ENCODE measurements around the gene HP1BP3.

Gene HP1BP3

GRCh38 chr1:20740781-20741180, 46.3 kb downstream of the HP1BP3 start:
- peaks cover 98% of the 10 kb centered on the region for H3K36me3 Mint-ChIP-seq (ENCODE audit: low read depth)
- no peaks in the 10 kb centered on the region for H3K27me3 Mint-ChIP-seq
- H3K4me3 Mint-ChIP-seq = no peak overlapping the region
- H3K27ac Mint-ChIP-seq = no peak overlapping the region
- no peaks in the 10 kb centered on the region for H3K9me3 Mint-ChIP-seq
- no peaks in the 10 kb centered on the region for H3K4me1 Mint-ChIP-seq (ENCODE audit: low read depth)
- intact Hi-C loops (cut with micrococcal nuclease) = no loop called here

- peaks cover 84% of the 10 kb centered on the region for H3K36me3 Mint-ChIP-seq (ENCODE audit: low read depth)
- H3K4me1 Mint-ChIP-seq (ENCODE audit: low read depth) = no peaks in the 10 kb centered on the region
- H3K27me3 Mint-ChIP-seq = no peaks in the 10 kb centered on the region
- H3K4me3 Mint-ChIP-seq = no peak overlapping the region
- H3K9me3 Mint-ChIP-seq = no peaks in the 10 kb centered on the region
- intact Hi-C loops (cut with micrococcal nuclease) = no loop called here
- H3K27ac Mint-ChIP-seq = no peak overlapping the region
These were observed 47.9 kb downstream of the HP1BP3 start for GRCh38 chr1:20739225-20739624.

GRCh38 chr1:20735581-20736111, 51.5 kb downstream of the HP1BP3 start:
- peaks cover 20% of the 10 kb centered on the region for H3K4me1 Mint-ChIP-seq (ENCODE audit: low read depth)
- H3K27ac Mint-ChIP-seq = no peak overlapping the region
- H3K27me3 Mint-ChIP-seq = peaks cover 30% of the 10 kb centered on the region
- no peaks in the 10 kb centered on the region for H3K9me3 Mint-ChIP-seq
- intact Hi-C loops (cut with micrococcal nuclease) = no loop called here
- peaks cover 56% of the 10 kb centered on the region for H3K36me3 Mint-ChIP-seq (ENCODE audit: low read depth)
- H3K4me3 Mint-ChIP-seq = no peak overlapping the region

GRCh38 chr1:20733360-20733975, 53.6 kb downstream of the HP1BP3 start:
- Mint-ChIP-seq H3K27ac (no peak overlapping the region), H3K36me3 (ENCODE audit: low read depth) (peaks cover 34% of the 10 kb centered on the region), H3K4me3 (peak overlapping the region; percentile 87)

GRCh38 chr1:20732588-20733359, 54.3 kb downstream of the HP1BP3 start, which contains the start of gene SH2D5:
SH2D5 (minus strand) TSS chr1:20732703; CDS start chr1:20728044, 4,659 bp downstream.
- H3K27me3 Mint-ChIP-seq = peaks cover 57% of the 10 kb centered on the region
- intact Hi-C loops (cut with micrococcal nuclease) = loop anchor here (2.0 kb wide), 1 partner anchor 36 kb away; no protein-coding TSS in a partner anchor
- peak within 1 kb of the TSS; percentile 15 for H3K27ac Mint-ChIP-seq
- H3K9me3 Mint-ChIP-seq = no peaks in the 10 kb centered on the region
- H3K4me3 Mint-ChIP-seq = peak within 1 kb of the TSS; percentile 87
- H3K36me3 Mint-ChIP-seq (ENCODE audit: low read depth) = peaks cover 27% of the 10 kb centered on the region
- H3K4me1 Mint-ChIP-seq (ENCODE audit: low read depth) = peaks cover 26% of the 10 kb centered on the region

More at GRCh38 chr1:20733360-20733975, 53.6 kb downstream of the HP1BP3 start:
- Mint-ChIP-seq H3K9me3 (no peaks in the 10 kb centered on the region), H3K27me3 (peaks cover 51% of the 10 kb centered on the region), H3K4me1 (ENCODE audit: low read depth) (peaks cover 26% of the 10 kb centered on the region)
- intact Hi-C loops (cut with micrococcal nuclease) = loop anchor here (2.0 kb wide), 1 partner anchor 37 kb away; no protein-coding TSS in a partner anchor

- H3K27ac Mint-ChIP-seq = no peak overlapping the region
- peak overlapping the region; percentile 87 for H3K4me3 Mint-ChIP-seq
- H3K27me3 Mint-ChIP-seq = peaks cover 60% of the 10 kb centered on the region
- peaks cover 21% of the 10 kb centered on the region for H3K36me3 Mint-ChIP-seq (ENCODE audit: low read depth)
- intact Hi-C loops (cut with micrococcal nuclease) = loop anchor here (2.0 kb wide), 1 partner anchor 35 kb away; no protein-coding TSS in a partner anchor
- H3K9me3 Mint-ChIP-seq = no peaks in the 10 kb centered on the region
- H3K4me1 Mint-ChIP-seq (ENCODE audit: low read depth) = peaks cover 26% of the 10 kb centered on the region
These were observed 55.0 kb downstream of the HP1BP3 start for GRCh38 chr1:20732071-20732587.

GRCh38 chr1:20731057-20731991, 55.8 kb downstream of the HP1BP3 start:
- Mint-ChIP-seq H3K4me1 (ENCODE audit: low read depth) (peaks cover 26% of the 10 kb centered on the region), H3K4me3 (peak overlapping the region; percentile 87), H3K27me3 (peaks cover 60% of the 10 kb centered on the region), H3K27ac (no peak overlapping the region), H3K9me3 (no peaks in the 10 kb centered on the region), H3K36me3 (ENCODE audit: low read depth) (peaks cover 13% of the 10 kb centered on the region)
- intact Hi-C loops (cut with micrococcal nuclease) = no loop called here

GRCh38 chr1:20730690-20731056, 56.4 kb downstream of the HP1BP3 start:
- intact Hi-C loops (cut with micrococcal nuclease) = no loop called here
- peaks cover 60% of the 10 kb centered on the region for H3K27me3 Mint-ChIP-seq
- H3K4me3 Mint-ChIP-seq = no peak overlapping the region
- peaks cover 26% of the 10 kb centered on the region for H3K4me1 Mint-ChIP-seq (ENCODE audit: low read depth)
- H3K27ac Mint-ChIP-seq = no peak overlapping the region
- H3K36me3 Mint-ChIP-seq (ENCODE audit: low read depth) = peaks cover 7% of the 10 kb centered on the region
- no peaks in the 10 kb centered on the region for H3K9me3 Mint-ChIP-seq

GRCh38 chr1:20729990-20730689, 57.0 kb downstream of the HP1BP3 start:
- peaks cover 26% of the 10 kb centered on the region for H3K4me1 Mint-ChIP-seq (ENCODE audit: low read depth)
- peaks cover 6% of the 10 kb centered on the region for H3K36me3 Mint-ChIP-seq (ENCODE audit: low read depth)
- no peak overlapping the region for H3K27ac Mint-ChIP-seq
- intact Hi-C loops (cut with micrococcal nuclease) = no loop called here
- no peaks in the 10 kb centered on the region for H3K9me3 Mint-ChIP-seq
- no peak overlapping the region for H3K4me3 Mint-ChIP-seq
- peaks cover 60% of the 10 kb centered on the region for H3K27me3 Mint-ChIP-seq

GRCh38 chr1:20729155-20729931, 57.8 kb downstream of the HP1BP3 start:
- H3K4me3 Mint-ChIP-seq = no peak overlapping the region
- peaks cover 62% of the 10 kb centered on the region for H3K27me3 Mint-ChIP-seq
- peaks cover 6% of the 10 kb centered on the region for H3K36me3 Mint-ChIP-seq (ENCODE audit: low read depth)
- peaks cover 26% of the 10 kb centered on the region for H3K4me1 Mint-ChIP-seq (ENCODE audit: low read depth)
- intact Hi-C loops (cut with micrococcal nuclease) = no loop called here
- H3K9me3 Mint-ChIP-seq = no peaks in the 10 kb centered on the region
- H3K27ac Mint-ChIP-seq = no peak overlapping the region

GRCh38 chr1:20728371-20729154, 58.5 kb downstream of the HP1BP3 start:
- Mint-ChIP-seq H3K9me3 (no peaks in the 10 kb centered on the region), H3K27me3 (peaks cover 58% of the 10 kb centered on the region), H3K4me3 (no peak overlapping the region), H3K27ac (no peak overlapping the region), H3K36me3 (ENCODE audit: low read depth) (peaks cover 6% of the 10 kb centered on the region), H3K4me1 (ENCODE audit: low read depth) (peaks cover 26% of the 10 kb centered on the region)
- intact Hi-C loops (cut with micrococcal nuclease) = no loop called here

All from dendritic cell treated with granulocyte-macrophage colony-stimulating factor and Interleukin-4, amounts not matched to agents 40 ng/mL and 50 ng/mL, for 4 days (primary cell).